Osteocyte (in vitro differentiated cells): ENCODE results near the gene MLH3. TPM values are rescaled to one million over a fixed set of nuclear protein-coding genes. Genes with fewer than 3 reads are reported as not detected.
A peak's percentile ranks its signal among the peaks of the same experiment; 100 is the strongest.

ENCODE experiments used
- DNase-seq: peaks from one replicate; pipeline ENCODE4 v3.0.0; 2021; ENCODE audit warnings: mixed read lengths; ENCODE audit not compliant: unreplicated experiment; ENCODE audit errors: extremely low spot score
- H3K27ac Mint-ChIP-seq: one replicate; pipeline ENCODE4 v1.8.0; 2021; ENCODE audit warnings: mild to moderate bottlenecking, mixed read lengths; ENCODE audit not compliant: unreplicated experiment
- H3K27me3 Mint-ChIP-seq: one replicate; pipeline ENCODE4 v1.8.0; 2021; ENCODE audit warnings: mixed read lengths; ENCODE audit not compliant: unreplicated experiment
- H3K36me3 Mint-ChIP-seq: one replicate; pipeline ENCODE4 v1.8.0; 2021; ENCODE audit warnings: mixed read lengths; ENCODE audit not compliant: unreplicated experiment
- H3K4me1 Mint-ChIP-seq: one replicate; pipeline ENCODE4 v1.8.0; 2021; ENCODE audit warnings: mixed read lengths; ENCODE audit not compliant: unreplicated experiment
- H3K4me3 Mint-ChIP-seq: one replicate; pipeline ENCODE4 v1.8.0; 2021; ENCODE audit warnings: mild to moderate bottlenecking, moderate library complexity, mixed read lengths; ENCODE audit not compliant: unreplicated experiment
- H3K9me3 Mint-ChIP-seq: one replicate; pipeline ENCODE4 v1.8.0; 2021; ENCODE audit warnings: mixed read lengths; ENCODE audit not compliant: unreplicated experiment
- CTCF ChIP-seq: fragments of 200-600 bp; sonication (generic); IDR thresholded peaks from 2 replicates; pipeline ENCODE4 v1.5.0; 2021; ENCODE audit warnings: antibody characterized with exemption, mild to moderate bottlenecking, moderate library complexity
- total RNA-seq: library from RNA; stranded (reverse); gene quantifications from 2 replicates; pipeline ENCODE4 v1.2.1, GENCODE V29; 2021

The MLH3 gene
- total RNA-seq, 1 donor from 2014 or later: 21.8 TPM

GRCh38 chr14:74980398-74980730, 70.9 kb downstream of the MLH3 start:
- Mint-ChIP-seq H3K27ac (peak overlapping the region; percentile 92), H3K27me3 (peaks cover 11% of the 10 kb centered on the region), H3K4me3 (no peak overlapping the region), H3K9me3 (no peaks in the 10 kb centered on the region), H3K36me3 (no peaks in the 10 kb centered on the region), H3K4me1 (peaks cover 73% of the 10 kb centered on the region)
- no peak for TF ChIP-seq CTCF
- no peak for DNase-seq

GRCh38 chr14:74979442-74980397, 71.5 kb downstream of the MLH3 start:
- Mint-ChIP-seq H3K4me3 (no peak overlapping the region), H3K36me3 (no peaks in the 10 kb centered on the region), H3K9me3 (no peaks in the 10 kb centered on the region), H3K27ac (peak overlapping the region; percentile 92), H3K4me1 (peaks cover 67% of the 10 kb centered on the region), H3K27me3 (peaks cover 11% of the 10 kb centered on the region)
- TF ChIP-seq CTCF: peak; percentile 43
- peak; percentile 91 for DNase-seq

- TF ChIP-seq CTCF: no peak
- DNase-seq: no peak
- Mint-ChIP-seq H3K4me1 (peaks cover 67% of the 10 kb centered on the region), H3K36me3 (no peaks in the 10 kb centered on the region), H3K4me3 (no peak overlapping the region), H3K27me3 (peaks cover 11% of the 10 kb centered on the region), H3K9me3 (no peaks in the 10 kb centered on the region), H3K27ac (peak overlapping the region; percentile 12)
These were observed 72.2 kb downstream of the MLH3 start for GRCh38 chr14:74979029-74979428.

- DNase-seq: no peak
- H3K27ac Mint-ChIP-seq: peak overlapping the region; percentile 25
- no peak for TF ChIP-seq CTCF
- no peaks in the 10 kb centered on the region for H3K36me3 Mint-ChIP-seq
- no peak overlapping the region for H3K4me3 Mint-ChIP-seq
- H3K9me3 Mint-ChIP-seq: no peaks in the 10 kb centered on the region
- H3K27me3 Mint-ChIP-seq: peaks cover 11% of the 10 kb centered on the region
- peaks cover 62% of the 10 kb centered on the region for H3K4me1 Mint-ChIP-seq
These were observed 72.8 kb downstream of the MLH3 start for GRCh38 chr14:74978416-74978947.

- no peak for DNase-seq
- no peak for TF ChIP-seq CTCF
- peak overlapping the region; percentile 25 for H3K27ac Mint-ChIP-seq
- peaks cover 60% of the 10 kb centered on the region for H3K4me1 Mint-ChIP-seq
- H3K4me3 Mint-ChIP-seq: no peak overlapping the region
- H3K9me3 Mint-ChIP-seq: no peaks in the 10 kb centered on the region
- H3K27me3 Mint-ChIP-seq: peaks cover 11% of the 10 kb centered on the region
- H3K36me3 Mint-ChIP-seq: no peaks in the 10 kb centered on the region
These were observed 73.3 kb downstream of the MLH3 start for GRCh38 chr14:74977901-74978385.
